PC-3 (cell line): ENCODE measurements around the gene SART3. TPM values are rescaled to one million over a fixed set of nuclear protein-coding genes. Genes with fewer than 3 reads are reported as not detected.

Experiments
- ATAC-seq: fragments of 200-7000 bp; cut with Tn5 transposase; 2 replicates; pipeline ENCODE4 v1.9.1; 2020; ENCODE audit warnings: mild to moderate bottlenecking, moderate library complexity
- BruUV-seq: library from RNA; stranded (reverse); fragments of 400-500 nt; replicated peaks from 2 replicates; lab custom pipeline; 2021; lab: Mats Ljungman, UMichigan
- CTCF ChIA-PET: fragments of 300-600 bp; sonication (Branson Sonifier 250); formaldehyde crosslinking; loops from one replicate; lab custom pipeline; 2022; ENCODE audit warnings: antibody characterized with exemption; lab: Charles Lee
- POLR2A ChIA-PET: fragments of 300-600 bp; sonication (Branson Sonifier 250); formaldehyde crosslinking; loops from one replicate; lab custom pipeline; 2022; ENCODE audit warnings: antibody characterized with exemption; ENCODE audit not compliant: unreplicated experiment; lab: Charles Lee
- DNase-seq: peaks from one replicate; pipeline ENCODE4 v3.0.0-alpha.2; 2015
- H2AFZ ChIP-seq: fragments of 300-600 bp; sonication (generic); 2 replicates; pipeline ENCODE4 v1.6.0; 2016; ENCODE audit warnings: antibody characterized with exemption, low read length
- H3F3A ChIP-seq: fragments of 300-600 bp; sonication (generic); one replicate; pipeline ENCODE4 v1.6.0; 2017; ENCODE audit warnings: antibody characterized with exemption, low read length, control low read depth, mild to moderate bottlenecking; ENCODE audit not compliant: unreplicated experiment
- H3K27ac ChIP-seq: fragments of 300-600 bp; sonication (generic); 2 replicates; pipeline ENCODE4 v1.5.1; 2016; ENCODE audit warnings: mild to moderate bottlenecking, low read length
- H3K27me3 ChIP-seq: fragments of 300-600 bp; sonication (generic); 2 replicates; pipeline ENCODE4 v1.6.1; 2016; ENCODE audit warnings: low read length, mixed read lengths
- H3K36me3 ChIP-seq: fragments of 300-600 bp; sonication (generic); 2 replicates; pipeline ENCODE4 v1.6.1; 2016; ENCODE audit warnings: low read depth, mixed run types, low read length, mixed read lengths
- H3K4me1 ChIP-seq: fragments of 300-600 bp; sonication (generic); 2 replicates; pipeline ENCODE4 v1.5.1; 2016; ENCODE audit warnings: low read length; ENCODE audit not compliant: insufficient read depth
- H3K4me2 ChIP-seq: fragments of 300-600 bp; sonication (generic); 2 replicates; pipeline ENCODE4 v1.6.0; 2016; ENCODE audit warnings: low read length
- H3K4me3 ChIP-seq: fragments of 300-600 bp; sonication (generic); 2 replicates; pipeline ENCODE4 v1.5.1; 2016; ENCODE audit warnings: mild to moderate bottlenecking, low read length, mixed read lengths
- H3K79me2 ChIP-seq: fragments of 300-600 bp; sonication (generic); 2 replicates; pipeline ENCODE4 v1.6.1; 2017; ENCODE audit warnings: low read length, mixed read lengths
- H3K9ac ChIP-seq: fragments of 300-600 bp; sonication (generic); 2 replicates; pipeline ENCODE4 v1.6.0; 2016; ENCODE audit warnings: mild to moderate bottlenecking, low read length
- H3K9me2 ChIP-seq: fragments of 300-600 bp; sonication (generic); replicated peaks from 2 replicates; pipeline ENCODE4 v1.6.1; 2016; ENCODE audit warnings: mixed run types, low read length, mixed read lengths
- H3K9me3 ChIP-seq: fragments of 300-600 bp; sonication (generic); 2 replicates; pipeline ENCODE4 v1.6.1; 2016; ENCODE audit warnings: low read length, mixed read lengths
- H4K20me1 ChIP-seq: fragments of 300-600 bp; sonication (generic); 2 replicates; pipeline ENCODE4 v1.6.1; 2016; ENCODE audit warnings: low read length, mixed read lengths
- EZH2 ChIP-seq: fragments of 300-600 bp; sonication (generic); IDR thresholded peaks from one replicate; pipeline ENCODE4 v1.6.1; 2017; ENCODE audit warnings: antibody characterized with exemption, mild to moderate bottlenecking, low read length; ENCODE audit not compliant: unreplicated experiment
- EZH2phosphoT487 ChIP-seq: fragments of 300-600 bp; sonication (generic); IDR thresholded peaks from 2 replicates; pipeline ENCODE4 v1.6.1; 2018; ENCODE audit warnings: mild to moderate bottlenecking, antibody characterized with exemption, low read length, borderline replicate concordance
- intact Hi-C: fragments of 100-400 bp; cut with micrococcal nuclease; formaldehyde crosslinking; loops from 2 replicates; pipeline ENCODE4 v1.9.0; 2023
- total RNA-seq: library from RNA; depleted of rRNA; stranded (reverse); fragments of >200 nt; gene quantifications from 2 replicates; pipeline ENCODE4 v1.2.3, GENCODE V29; 2014
- TF ChIP-seq, protein P1 (sequence below): fragments of 300-600 bp; sonication (generic); conservative IDR thresholded peaks from 2 replicates; pipeline ENCODE4 v1.5.1; 2017; ENCODE audit warnings: antibody characterized with exemption, low read depth, mild to moderate bottlenecking, low read length

SART3 gene
- total RNA-seq, 1 experiment from 2014 or later = 165 TPM

DNA sequence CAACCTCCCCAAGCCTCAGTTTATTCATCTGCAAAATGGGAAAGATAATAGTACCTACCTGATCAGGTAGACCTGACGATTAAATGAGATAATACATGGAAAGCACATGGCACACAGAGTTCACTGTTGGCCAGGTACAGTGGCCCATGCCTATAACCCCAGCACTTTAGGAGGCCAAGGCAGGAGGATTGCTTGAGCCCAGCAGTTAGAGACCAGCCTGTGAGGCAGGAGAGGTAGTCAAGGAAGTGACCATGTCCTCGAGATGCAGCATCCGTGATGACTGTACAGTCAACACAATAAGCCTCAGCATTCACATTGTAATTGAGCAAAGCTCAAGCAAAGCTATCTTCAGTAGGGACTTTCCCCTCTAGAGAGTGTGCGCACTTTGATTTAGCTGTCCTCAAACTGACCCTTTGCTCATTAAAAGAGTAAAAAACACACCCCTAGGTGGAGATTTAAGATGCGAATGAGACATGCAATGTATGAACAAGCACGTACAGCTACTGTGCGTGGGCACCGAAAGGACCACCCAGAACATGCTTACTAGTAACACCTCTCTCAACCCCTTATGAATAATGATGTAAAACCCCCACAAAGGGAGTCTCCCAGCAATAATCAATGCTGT, 11.3 kb upstream of the SART3 start:
- ATAC-seq = peak; percentile 16

DNA sequence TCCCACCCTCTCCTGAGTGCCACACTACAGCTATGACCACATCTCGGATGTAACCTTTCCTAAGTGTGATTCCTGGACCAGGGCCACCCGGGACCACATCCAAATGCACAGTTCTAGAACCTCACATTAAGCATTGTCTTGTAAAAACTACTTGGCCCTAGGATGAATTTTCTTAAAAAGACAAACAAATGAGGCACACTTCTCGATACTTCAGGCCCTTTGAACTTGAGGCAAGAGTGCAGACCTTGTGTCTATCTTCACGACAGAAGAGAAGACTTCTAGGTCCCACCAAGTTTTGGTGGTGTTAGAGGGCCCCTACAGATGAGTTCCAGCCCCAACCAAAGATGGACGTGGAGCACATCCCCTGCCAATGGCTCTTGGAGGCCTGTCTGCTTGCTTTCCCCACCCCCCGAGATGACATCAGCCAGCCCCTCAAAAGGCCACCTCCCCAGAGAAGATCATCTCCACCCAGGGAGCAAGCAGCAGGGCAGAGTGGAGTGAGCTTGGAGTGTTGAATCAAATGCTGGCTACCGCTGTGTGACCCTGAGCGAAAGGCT, 10.7 kb upstream of the SART3 start:
- Histone ChIP-seq H3K9me2 (no peaks in the 10 kb centered on the region), H3K9ac (no peak overlapping the region), H3K79me2 (no peaks in the 10 kb centered on the region), H3K4me3 (no peak overlapping the region), H3K4me1 (no peaks in the 10 kb centered on the region), H3K27me3 (no peaks in the 10 kb centered on the region), H3K36me3 (peaks cover 22% of the 10 kb centered on the region), H4K20me1 (no peaks in the 10 kb centered on the region), H2AFZ (no peak overlapping the region), H3F3A (no peaks in the 10 kb centered on the region), H3K4me2 (no peak overlapping the region), H3K27ac (no peak overlapping the region), H3K9me3 (no peaks in the 10 kb centered on the region)
- ChIA-PET POLR2A (no interaction called here), CTCF (interaction anchor here (1.4 kb wide), 1 partner anchor 46 kb away, joined by 7 read pairs; no protein-coding TSS in a partner anchor)
- BruUV-seq = no TSS peak
- intact Hi-C loops = no loop called here
- TF ChIP-seq EZH2 = no peak
- no peak for TF ChIP-seq EZH2phosphoT487
- TF ChIP-seq, protein P1, sequence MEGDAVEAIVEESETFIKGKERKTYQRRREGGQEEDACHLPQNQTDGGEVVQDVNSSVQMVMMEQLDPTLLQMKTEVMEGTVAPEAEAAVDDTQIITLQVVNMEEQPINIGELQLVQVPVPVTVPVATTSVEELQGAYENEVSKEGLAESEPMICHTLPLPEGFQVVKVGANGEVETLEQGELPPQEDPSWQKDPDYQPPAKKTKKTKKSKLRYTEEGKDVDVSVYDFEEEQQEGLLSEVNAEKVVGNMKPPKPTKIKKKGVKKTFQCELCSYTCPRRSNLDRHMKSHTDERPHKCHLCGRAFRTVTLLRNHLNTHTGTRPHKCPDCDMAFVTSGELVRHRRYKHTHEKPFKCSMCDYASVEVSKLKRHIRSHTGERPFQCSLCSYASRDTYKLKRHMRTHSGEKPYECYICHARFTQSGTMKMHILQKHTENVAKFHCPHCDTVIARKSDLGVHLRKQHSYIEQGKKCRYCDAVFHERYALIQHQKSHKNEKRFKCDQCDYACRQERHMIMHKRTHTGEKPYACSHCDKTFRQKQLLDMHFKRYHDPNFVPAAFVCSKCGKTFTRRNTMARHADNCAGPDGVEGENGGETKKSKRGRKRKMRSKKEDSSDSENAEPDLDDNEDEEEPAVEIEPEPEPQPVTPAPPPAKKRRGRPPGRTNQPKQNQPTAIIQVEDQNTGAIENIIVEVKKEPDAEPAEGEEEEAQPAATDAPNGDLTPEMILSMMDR = no peak
- ATAC-seq = no peak
- DNase-seq = no peak

More for the DNA sequence above, 11.3 kb upstream of the SART3 start:
- Histone ChIP-seq H3K4me2 (no peak overlapping the region), H3K9me3 (no peaks in the 10 kb centered on the region), H3F3A (no peaks in the 10 kb centered on the region), H3K9ac (no peak overlapping the region), H3K9me2 (no peaks in the 10 kb centered on the region), H3K27me3 (no peaks in the 10 kb centered on the region), H3K36me3 (peaks cover 16% of the 10 kb centered on the region), H4K20me1 (no peaks in the 10 kb centered on the region), H2AFZ (no peak overlapping the region), H3K4me3 (no peak overlapping the region), H3K4me1 (no peaks in the 10 kb centered on the region), H3K27ac (no peak overlapping the region), H3K79me2 (no peaks in the 10 kb centered on the region)
- peak; percentile 11 for DNase-seq
- BruUV-seq = no TSS peak
- POLR2A ChIA-PET = no interaction called here
- intact Hi-C loops = no loop called here
- CTCF ChIA-PET = interaction anchor here (1.1 kb wide), 1 partner anchor 46 kb away, joined by 5 read pairs; no protein-coding TSS in a partner anchor
- TF ChIP-seq EZH2 (no peak), EZH2phosphoT487 (no peak)
- TF ChIP-seq, protein P1 = no peak
